HG03280 (cell line): Measurements from ENCODE around the gene TYMP.
"Not testable (repeated sequence)": the region's sequence is repeated elsewhere in the genome, so short reads cannot be mapped to it uniquely, and the experiment has no call there.

Experiments
- ATAC-seq: cut with Tn5 transposase; IDR thresholded peaks from one replicate; pipeline ENCODE4 v1.9.1; 2021; ENCODE audit warnings: mild to moderate bottlenecking, moderate library complexity; ENCODE audit not compliant: unreplicated experiment

Gene TYMP

DNA sequence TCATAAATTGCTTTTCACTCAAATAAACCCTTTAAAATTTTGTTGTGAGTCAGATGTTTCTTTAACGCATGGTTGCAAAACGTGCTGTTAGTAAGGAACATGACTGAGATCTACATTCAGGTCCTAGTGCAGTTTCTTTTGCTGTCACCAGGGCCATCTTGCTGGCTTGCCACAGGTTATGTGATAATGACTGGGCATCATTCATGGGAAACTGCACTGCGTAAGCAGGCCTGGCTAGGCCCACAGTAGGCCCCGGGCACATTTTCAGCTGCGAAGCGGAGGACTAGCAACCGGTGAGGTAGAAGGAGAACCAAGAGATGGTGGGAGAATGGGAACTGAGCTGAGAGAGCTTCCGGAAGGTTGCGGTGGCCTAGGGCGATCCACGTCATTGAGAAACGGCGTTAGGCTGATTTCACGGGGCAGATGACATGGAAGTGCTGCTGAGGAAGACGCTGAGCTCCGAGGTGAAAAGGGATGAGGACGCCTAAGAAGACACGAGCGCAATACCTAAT, 12.7 kb upstream of the TYMP start:
- no peak for ATAC-seq

GRCh38 chr22:50541667-50542026, 11.8 kb upstream of the TYMP start:
- ATAC-seq, result not testable (repeated sequence)

DNA sequence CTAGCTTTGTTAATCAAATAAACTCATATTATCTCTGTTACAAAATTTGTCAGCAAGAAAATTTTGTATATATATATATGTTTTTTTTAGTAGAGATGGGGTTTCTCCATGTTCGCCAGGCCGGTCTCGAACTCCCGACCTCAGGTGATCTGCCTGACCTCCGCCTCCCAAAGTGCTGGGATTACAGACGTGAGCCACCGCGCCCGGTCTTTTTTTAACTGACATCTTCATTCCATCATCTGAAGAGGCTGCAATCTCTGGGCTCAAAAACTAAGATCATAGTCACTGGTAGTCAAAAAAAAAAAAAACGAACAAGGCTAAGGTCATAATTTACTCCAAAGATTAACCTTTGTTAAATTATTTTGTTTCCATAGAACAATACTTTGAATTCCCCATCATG, 10.6 kb upstream of the TYMP start:
- no peak for ATAC-seq

GRCh38 chr22:50537765-50538164, 8.0 kb upstream of the TYMP start:
- ATAC-seq, result no peak

DNA sequence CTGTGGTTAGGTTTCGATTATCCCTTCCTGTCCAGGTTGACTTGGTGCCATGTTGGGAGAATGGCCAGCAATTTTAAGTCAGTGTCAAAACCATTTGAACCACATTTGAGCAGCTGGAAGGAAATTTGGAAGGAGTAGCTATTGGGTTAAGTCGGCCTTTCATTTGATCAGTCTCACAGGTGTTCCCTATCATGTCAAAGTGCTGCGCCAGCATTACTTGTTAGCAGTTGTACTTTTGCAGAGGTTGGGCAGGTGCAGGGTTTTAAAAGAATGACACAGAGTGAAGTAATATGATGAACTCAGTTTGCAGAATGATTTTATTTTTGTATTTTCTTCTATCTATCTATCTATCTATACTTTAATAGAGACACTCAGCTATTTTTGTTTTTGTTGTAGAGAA, 6.4 kb upstream of the TYMP start:
- ATAC-seq, result no peak

DNA sequence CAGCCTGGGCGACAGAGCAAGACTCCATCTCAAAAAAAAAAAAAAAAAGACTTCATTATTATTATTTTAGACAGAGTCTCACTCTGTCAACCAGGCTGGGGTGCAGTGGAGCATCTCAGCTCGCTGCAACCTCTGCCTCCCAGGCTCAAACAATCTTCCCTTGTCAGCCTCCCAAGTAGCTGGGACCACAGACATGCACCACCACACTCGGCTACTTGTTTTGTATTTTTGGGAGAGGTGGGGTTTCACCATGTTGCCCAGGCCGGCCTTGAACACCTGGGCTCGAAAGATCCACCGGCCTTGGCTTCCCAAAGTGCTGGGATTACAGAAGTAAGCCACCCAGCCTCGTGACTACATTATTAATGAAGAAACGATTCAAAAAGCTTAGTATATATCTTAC, 5.3 kb upstream of the TYMP start:
- no peak for ATAC-seq

DNA sequence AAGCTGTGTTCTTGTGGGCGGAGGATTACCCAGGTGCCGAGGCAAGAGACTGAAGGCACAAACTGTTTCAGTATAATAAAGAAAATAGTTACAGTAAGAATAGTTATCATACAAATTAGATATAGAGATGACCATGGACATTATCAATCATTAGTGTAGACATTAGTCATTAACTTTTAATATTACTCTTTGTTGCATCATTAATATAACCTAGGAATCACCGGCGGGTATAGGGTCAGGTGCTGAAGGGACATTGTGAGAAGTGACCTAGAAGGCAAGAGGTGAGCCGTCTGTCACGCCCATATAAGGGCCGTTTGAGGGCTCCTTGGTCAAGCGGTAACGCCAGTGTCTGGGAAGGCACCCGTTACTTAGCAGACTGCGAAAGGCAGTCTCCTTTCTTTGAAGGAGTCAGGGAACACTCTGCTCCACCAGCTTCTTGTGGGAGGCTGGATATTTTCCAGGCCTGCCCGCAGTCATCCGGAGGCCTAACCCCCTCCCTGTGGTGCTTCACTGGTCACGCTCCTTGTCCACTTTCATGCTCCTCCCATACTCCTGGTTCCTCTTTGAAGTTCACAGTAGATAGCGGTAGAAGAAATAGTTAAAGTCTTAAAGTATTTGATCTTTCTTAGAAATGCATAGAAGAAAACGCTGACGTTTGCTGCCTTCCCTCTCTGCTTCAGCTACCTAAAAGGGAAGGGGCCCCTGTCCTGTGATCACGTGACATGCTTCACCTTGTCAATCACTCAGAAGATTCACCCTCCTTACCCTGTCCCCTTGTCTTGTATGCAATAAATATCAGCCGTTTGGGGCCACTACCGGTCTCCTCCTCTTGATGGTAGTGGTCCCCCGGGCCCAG, 4.3 kb upstream of the TYMP start:
- ATAC-seq, result not testable (repeated sequence)

GRCh38 chr22:50532824-50533796, 3.3 kb upstream of the TYMP start:
- no peak for ATAC-seq

DNA sequence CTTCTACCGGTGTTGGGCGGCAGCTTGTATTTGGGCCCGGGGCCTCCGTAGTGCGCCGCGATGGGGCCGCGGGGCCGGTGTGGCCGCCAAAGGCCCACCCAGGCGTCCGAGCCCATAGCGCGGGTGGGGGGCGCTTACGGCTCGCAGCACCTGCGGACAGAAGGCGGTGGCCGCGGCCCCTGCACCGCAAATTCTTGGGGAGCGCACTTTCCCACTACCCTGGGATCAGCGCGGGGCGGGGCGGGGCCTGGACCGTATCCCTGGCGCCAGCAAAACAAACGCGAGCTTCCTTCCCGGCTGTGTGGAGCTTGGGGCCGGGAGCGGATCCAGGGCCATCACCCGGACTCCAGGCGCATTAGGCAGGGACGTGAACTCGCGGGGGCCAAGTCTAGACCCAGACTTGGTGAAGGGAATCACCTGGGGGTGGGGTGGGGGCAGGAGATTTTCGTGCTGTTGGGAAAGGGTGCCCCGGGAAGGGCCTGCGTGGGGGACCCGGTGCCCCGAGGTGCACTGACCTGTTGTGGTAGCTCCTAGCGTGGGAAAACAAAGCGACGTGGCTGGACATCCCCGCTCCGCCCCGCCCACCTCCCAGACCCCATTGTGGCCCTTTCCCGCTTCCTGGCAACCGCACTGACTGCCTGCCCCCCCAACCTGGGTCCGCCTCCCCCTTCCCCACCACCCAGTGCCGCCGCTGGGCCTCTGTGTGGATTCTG, 2.3 kb upstream of the TYMP start:
- ATAC-seq, result no peak

DNA sequence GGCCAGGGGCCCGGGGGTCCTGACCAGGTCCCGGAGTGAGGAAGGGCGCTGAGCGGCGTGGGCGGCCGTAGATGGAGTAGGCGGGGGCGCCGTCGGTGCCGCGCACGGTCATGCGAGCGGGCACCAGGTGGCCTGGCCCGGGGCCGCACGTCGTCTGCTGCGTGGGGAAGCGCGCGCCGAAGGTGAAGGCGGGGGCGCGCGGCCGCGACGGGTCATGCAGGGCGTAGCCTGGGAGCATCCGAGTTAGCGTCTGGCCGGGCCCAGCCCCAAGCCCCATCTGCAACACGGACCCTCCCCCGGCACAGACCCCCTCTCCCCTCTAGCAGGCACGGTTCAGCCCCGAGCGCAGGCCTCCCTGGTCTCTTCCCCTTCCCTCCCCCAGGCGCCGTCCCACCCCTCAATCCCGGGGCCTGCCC, 1.7 kb upstream of the TYMP start:
- no peak for ATAC-seq

DNA sequence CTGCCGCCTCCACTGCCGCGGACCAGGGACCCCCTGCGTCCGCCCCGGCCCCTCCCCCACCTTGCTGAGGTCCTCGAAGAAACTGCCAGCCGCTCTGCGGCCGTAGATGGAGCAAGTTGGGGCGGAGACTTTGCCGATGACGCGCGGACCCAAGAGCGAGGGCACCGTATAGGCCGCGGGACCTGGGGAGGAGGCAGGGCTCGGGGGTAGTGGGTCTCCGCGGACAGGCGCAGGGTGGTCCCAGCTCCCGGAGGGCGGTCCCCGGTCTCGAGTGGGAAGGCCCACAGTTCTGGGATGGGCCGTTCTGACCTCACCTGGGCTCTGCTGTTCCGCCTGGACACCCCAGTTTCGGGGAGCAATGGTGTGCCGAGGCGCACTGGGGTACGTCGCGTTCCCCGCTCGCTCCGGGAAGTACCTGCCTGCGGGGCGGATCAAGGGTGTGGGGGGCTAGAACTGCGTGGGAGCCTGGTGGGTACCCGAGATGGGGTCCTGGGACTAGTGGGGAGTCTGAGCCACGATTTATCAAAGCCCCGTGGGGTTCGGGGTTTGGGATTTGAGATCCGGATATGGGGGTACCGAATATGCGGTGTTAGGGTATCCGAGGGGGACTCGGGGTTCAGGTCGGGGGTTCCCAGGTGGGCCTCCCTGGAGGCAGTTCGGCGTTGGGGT, 1.2 kb upstream of the TYMP start:
- peak; percentile 17 for ATAC-seq

DNA sequence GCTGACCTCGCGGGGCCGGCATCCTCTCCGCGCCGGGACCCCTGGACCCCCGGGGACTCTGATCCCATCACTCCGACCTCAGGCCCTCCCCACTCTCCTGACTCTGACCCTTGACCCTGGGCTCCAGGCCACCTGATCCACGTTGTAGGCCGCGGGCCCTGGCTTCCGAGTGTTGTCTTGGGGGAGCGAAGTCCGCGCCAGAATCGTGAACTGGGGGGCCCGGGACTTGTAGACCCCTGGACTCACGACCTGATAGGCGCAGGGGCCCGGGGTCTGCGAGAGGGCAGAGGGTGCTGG, 716 bp upstream of the TYMP start:
- no peak for ATAC-seq

DNA sequence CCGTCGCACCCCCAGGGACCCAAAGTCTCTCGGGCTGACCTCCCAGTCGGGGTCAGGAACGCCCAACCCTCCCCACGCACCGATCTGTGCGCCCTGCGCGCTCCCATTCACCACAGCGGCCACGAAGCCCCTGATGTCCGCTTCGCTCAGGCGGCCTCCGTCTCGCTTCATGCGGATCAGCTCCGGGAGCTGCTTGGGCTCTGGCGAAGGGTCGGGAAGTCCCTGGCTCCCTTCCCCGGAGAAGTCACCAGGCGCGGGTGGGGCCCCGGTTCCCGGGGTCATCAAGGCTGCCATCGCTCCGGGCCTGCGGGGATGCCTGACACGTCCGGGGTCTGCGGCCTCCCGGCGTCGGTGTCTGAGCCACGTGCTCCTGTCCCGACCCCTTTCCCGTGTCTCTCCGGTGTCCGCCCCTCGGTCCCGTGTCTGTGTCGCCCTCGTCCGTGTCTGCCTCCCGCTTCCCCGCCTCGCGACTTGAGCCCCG, 356 bp downstream of the TYMP start:
- ATAC-seq, result no peak

DNA sequence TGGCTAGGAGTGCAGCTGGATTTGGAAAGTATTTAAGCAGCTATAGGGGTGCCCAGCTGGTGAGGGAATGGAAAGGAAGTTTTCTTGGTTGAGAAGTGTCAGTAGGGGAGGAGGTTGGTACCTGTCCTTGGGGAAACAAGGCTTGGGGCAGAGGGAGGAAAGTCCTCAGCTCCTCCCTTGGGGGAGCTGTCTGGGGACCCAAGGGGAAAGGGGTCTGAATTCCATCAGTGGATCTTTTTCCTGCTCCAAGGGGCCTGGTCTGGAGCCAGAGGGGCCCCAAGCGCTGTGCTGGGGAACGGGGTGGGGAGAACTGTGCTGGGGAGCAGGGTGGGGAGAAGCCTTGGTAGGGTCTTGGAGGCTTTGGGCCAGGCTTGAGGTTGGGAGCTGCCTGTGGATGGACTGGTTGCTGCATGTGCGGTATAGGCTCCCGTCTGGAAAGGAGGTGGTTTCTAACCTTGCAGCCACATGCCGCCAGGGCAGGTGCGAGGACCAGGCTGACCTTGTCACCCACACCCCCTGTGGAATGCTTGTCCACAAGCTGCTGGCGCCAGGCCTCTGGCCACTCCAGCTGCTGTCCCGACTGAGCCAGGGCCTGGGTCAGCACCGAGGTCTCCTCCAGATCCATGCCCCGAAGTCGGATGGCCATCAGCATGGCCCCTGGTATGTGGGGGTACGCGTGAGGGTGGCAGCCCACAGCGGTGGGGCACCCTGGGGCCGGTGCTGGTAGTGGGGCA, 963 bp downstream of the TYMP start:
- no peak for ATAC-seq

- no peak for ATAC-seq
These were observed 1.7 kb downstream of the TYMP start for GRCh38 chr22:50527921-50528681.

GRCh38 chr22:50526834-50527801, 2.7 kb downstream of the TYMP start:
- ATAC-seq, result no peak

DNA sequence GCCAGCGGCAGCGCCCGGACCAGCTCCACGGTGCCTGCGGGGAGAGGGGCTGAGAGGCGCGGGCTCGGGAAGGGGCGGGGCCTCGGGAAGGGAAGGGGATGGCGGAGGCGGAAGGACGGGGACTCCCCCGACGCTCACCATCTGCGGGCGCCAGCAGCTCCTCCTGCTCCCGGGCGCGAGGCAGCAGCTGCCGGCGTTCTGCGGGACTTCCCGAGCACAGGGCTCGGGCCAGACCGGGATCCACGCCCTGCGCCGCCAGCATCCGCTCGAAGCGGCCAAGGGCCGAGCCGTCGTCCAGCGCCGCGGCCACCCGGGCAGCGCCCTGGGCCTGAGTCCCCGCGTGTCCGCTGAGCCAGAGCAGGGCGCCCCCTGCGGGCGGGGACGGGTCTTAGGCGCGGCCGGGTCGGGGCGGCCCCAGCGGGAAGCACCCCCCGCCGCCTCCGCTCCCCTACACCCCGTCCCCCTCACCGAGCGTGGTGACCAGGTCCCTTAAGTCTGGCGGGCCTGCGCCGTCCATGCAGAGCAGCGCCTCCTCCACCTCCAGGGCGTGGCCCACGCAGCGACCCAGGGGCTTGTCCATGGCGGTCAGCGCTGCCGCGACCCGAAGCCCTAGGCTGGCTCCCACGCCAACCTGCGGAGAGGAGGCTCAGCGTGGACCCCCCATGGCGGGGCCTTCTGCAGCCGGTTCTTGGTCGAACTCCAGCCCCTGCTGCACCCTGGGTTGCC, 3.5 kb downstream of the TYMP start:
- ATAC-seq, result peak; percentile 25

DNA sequence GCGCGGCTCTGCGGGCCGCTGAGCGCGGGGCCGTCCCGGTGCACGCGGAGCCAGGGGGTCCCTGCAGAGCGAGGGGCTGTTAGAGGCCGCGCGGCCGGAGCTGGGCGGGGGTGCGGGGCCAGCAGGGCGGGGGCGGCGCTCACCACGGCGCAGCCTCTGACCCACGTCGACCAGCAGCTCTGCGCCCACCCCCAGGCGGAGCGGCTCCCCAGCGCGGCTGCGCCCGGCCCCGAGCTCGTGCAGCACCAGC, 4.0 kb downstream of the TYMP start:
- ATAC-seq, result no peak
